Subcutaneous abdominal adipose tissue (tissue), 5 donors: ENCODE data around the gene ZNF488.

Experiments
- H3K27ac ChIP-seq: one replicate; pipeline ENCODE4 v1.7.0; 2013; ENCODE audit warnings: low read depth, mild to moderate bottlenecking, inconsistent platforms, low read length, moderate library complexity
- H3K27me3 ChIP-seq, 5 donors: one replicate each; pipeline ENCODE4 v1.7.0; 2013; ENCODE audit warnings: low read length in 5 of 5, inconsistent platforms in 1 of 5; ENCODE audit not compliant: control insufficient read depth in 5 of 5, insufficient read depth in 4 of 5
- H3K36me3 ChIP-seq, 5 donors: one replicate each; pipeline ENCODE4 v1.7.0; 2013; ENCODE audit warnings: low read length in 5 of 5; ENCODE audit not compliant: control insufficient read depth in 5 of 5, insufficient read depth in 5 of 5
- H3K4me1 ChIP-seq, 5 donors: one replicate each; pipeline ENCODE4 v1.7.0; 2013; ENCODE audit warnings: low read length in 5 of 5, mild to moderate bottlenecking in 3 of 5, moderate library complexity in 1 of 5; ENCODE audit not compliant: control insufficient read depth in 5 of 5, insufficient read depth in 5 of 5
- H3K4me3 ChIP-seq, 5 donors: one replicate each; pipeline ENCODE4 v1.7.0; 2013; ENCODE audit warnings: low read length in 5 of 5, low read depth in 1 of 5
- H3K9ac ChIP-seq, 5 donors: one replicate each; pipeline ENCODE4 v1.7.0; 2013; ENCODE audit warnings: low read length in 5 of 5, mild to moderate bottlenecking in 4 of 5, moderate library complexity in 3 of 5
- H3K9me3 ChIP-seq, 5 donors: one replicate each; pipeline ENCODE4 v1.7.0; 2013; ENCODE audit warnings: low read length in 5 of 5; ENCODE audit not compliant: control insufficient read depth in 5 of 5
- donor health status: healthy.
- donor health status: healthy.
- donor health status: healthy.
- donor health status: healthy.
- donor health status: healthy.

The ZNF488 gene

GRCh38 chr10:47376522-47377220, 7.4 kb downstream of the ZNF488 start:
- H3K4me1 ChIP-seq = peaks cover 0 to 18% (median 13%) of the 10 kb centered on the region in 5 donors
- H3K4me3 ChIP-seq = no peak overlapping the region
- no peaks in the 10 kb centered on the region for H3K9me3 ChIP-seq
- H3K27ac ChIP-seq = no peak overlapping the region
- H3K9ac ChIP-seq = no peak overlapping the region
- peaks cover 0 to 12% (median 0%) of the 10 kb centered on the region in 5 donors for H3K27me3 ChIP-seq
- H3K36me3 ChIP-seq = no peaks in the 10 kb centered on the region

GRCh38 chr10:47374611-47375536, 9.2 kb downstream of the ZNF488 start:
- no peaks in the 10 kb centered on the region for H3K9me3 ChIP-seq
- H3K4me1 ChIP-seq = peaks cover 0 to 20% (median 13%) of the 10 kb centered on the region in 5 donors
- peaks cover 0 to 12% (median 0%) of the 10 kb centered on the region in 5 donors for H3K27me3 ChIP-seq
- no peaks in the 10 kb centered on the region for H3K36me3 ChIP-seq
- no peak overlapping the region for H3K27ac ChIP-seq
- H3K4me3 ChIP-seq = peak overlapping the region in 2 of 5 donors; percentile 40 to 42
- H3K9ac ChIP-seq = no peak overlapping the region

GRCh38 chr10:47372726-47373125, 11.4 kb downstream of the ZNF488 start:
- H3K27ac ChIP-seq = no peak overlapping the region
- peaks cover 0 to 8% (median 0%) of the 10 kb centered on the region in 5 donors for H3K27me3 ChIP-seq
- H3K9me3 ChIP-seq = no peaks in the 10 kb centered on the region
- no peak overlapping the region for H3K9ac ChIP-seq
- H3K36me3 ChIP-seq = no peaks in the 10 kb centered on the region
- no peak overlapping the region for H3K4me3 ChIP-seq
- peaks cover 0 to 20% (median 13%) of the 10 kb centered on the region in 5 donors for H3K4me1 ChIP-seq

- Histone ChIP-seq H3K4me3 (no peak overlapping the region), H3K9ac (no peak overlapping the region), H3K4me1 (peaks cover 0 to 20% (median 13%) of the 10 kb centered on the region in 5 donors), H3K27ac (no peak overlapping the region), H3K9me3 (no peaks in the 10 kb centered on the region), H3K36me3 (no peaks in the 10 kb centered on the region), H3K27me3 (peaks cover 0 to 3% (median 0%) of the 10 kb centered on the region in 5 donors)
Measured at GRCh38 chr10:47371629-47372485, 12.2 kb downstream of the ZNF488 start.

- no peak overlapping the region for H3K4me3 ChIP-seq
- peaks cover 0 to 20% (median 13%) of the 10 kb centered on the region in 5 donors for H3K4me1 ChIP-seq
- H3K27me3 ChIP-seq = no peaks in the 10 kb centered on the region
- H3K36me3 ChIP-seq = no peaks in the 10 kb centered on the region
- H3K27ac ChIP-seq = no peak overlapping the region
- no peak overlapping the region for H3K9ac ChIP-seq
- H3K9me3 ChIP-seq = no peaks in the 10 kb centered on the region
Measured at GRCh38 chr10:47370878-47371277, 13.2 kb downstream of the ZNF488 start.

- Histone ChIP-seq H3K27me3 (peaks cover 0 to 2% (median 0%) of the 10 kb centered on the region in 5 donors), H3K9ac (no peak overlapping the region), H3K4me3 (no peak overlapping the region), H3K9me3 (no peaks in the 10 kb centered on the region), H3K4me1 (peaks cover 0 to 19% (median 11%) of the 10 kb centered on the region in 5 donors), H3K27ac (no peak overlapping the region), H3K36me3 (no peaks in the 10 kb centered on the region)
Measured at GRCh38 chr10:47370015-47370767, 13.9 kb downstream of the ZNF488 start.

- Histone ChIP-seq H3K4me3 (no peak overlapping the region), H3K4me1 (peaks cover 0 to 11% (median 3%) of the 10 kb centered on the region in 5 donors), H3K27ac (no peak overlapping the region), H3K36me3 (no peaks in the 10 kb centered on the region), H3K9ac (no peak overlapping the region), H3K9me3 (no peaks in the 10 kb centered on the region), H3K27me3 (peaks cover 0 to 3% (median 0%) of the 10 kb centered on the region in 5 donors)
Measured at GRCh38 chr10:47369251-47369894, 14.7 kb downstream of the ZNF488 start.

- H3K9ac ChIP-seq = no peak overlapping the region
- H3K27me3 ChIP-seq = peaks cover 0 to 3% (median 0%) of the 10 kb centered on the region in 5 donors
- H3K4me3 ChIP-seq = no peak overlapping the region
- H3K36me3 ChIP-seq = no peaks in the 10 kb centered on the region
- peaks cover 0 to 9% (median 0%) of the 10 kb centered on the region in 5 donors for H3K4me1 ChIP-seq
- H3K27ac ChIP-seq = no peak overlapping the region
- no peaks in the 10 kb centered on the region for H3K9me3 ChIP-seq
Measured at GRCh38 chr10:47368431-47369180, 15.5 kb downstream of the ZNF488 start.
